ENCODE measurements around the gene USP54.

DNA sequence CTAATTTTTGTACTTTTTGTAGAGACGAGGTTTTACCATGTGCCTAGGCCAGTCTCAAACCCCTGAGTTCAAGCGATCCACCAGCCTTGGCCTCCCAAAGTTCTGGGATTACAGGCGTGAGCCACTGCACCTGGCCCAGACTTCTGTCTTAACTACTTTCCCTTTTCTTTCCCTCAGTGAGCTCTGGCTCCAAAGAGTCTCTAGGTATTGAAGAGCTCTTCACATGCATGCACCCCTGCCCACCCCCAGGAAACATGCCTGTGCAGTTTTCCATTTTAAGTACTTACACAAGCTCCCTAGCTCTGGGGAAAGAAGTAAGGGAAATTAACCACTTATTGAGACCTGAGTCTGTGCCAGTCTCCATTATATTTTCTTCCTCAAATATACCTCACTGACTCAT is 48.1 kb upstream of the USP54 start:
- TF ChIP-seq, protein P1, sequence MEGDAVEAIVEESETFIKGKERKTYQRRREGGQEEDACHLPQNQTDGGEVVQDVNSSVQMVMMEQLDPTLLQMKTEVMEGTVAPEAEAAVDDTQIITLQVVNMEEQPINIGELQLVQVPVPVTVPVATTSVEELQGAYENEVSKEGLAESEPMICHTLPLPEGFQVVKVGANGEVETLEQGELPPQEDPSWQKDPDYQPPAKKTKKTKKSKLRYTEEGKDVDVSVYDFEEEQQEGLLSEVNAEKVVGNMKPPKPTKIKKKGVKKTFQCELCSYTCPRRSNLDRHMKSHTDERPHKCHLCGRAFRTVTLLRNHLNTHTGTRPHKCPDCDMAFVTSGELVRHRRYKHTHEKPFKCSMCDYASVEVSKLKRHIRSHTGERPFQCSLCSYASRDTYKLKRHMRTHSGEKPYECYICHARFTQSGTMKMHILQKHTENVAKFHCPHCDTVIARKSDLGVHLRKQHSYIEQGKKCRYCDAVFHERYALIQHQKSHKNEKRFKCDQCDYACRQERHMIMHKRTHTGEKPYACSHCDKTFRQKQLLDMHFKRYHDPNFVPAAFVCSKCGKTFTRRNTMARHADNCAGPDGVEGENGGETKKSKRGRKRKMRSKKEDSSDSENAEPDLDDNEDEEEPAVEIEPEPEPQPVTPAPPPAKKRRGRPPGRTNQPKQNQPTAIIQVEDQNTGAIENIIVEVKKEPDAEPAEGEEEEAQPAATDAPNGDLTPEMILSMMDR (conservative IDR thresholded peaks at IDR 0.05; ENCODE audit: low read depth, low read length): no peak
- TF ChIP-seq EZH2 (IDR thresholded peaks at IDR 0.05; ENCODE audit: borderline replicate concordance, low read depth, low read length, poor library complexity, severe bottlenecking): no peak

Measured in A673 (cell line).